DMS 273 treated with DMSO at 0.1 percent for 48 hours (cell line): ENCODE results near the gene HTR3B.

Experiments used
- DNase-seq: peaks from one replicate; lab custom pipeline; 2025; lab: John Stamatoyannopoulos, UW

The HTR3B gene

DNA sequence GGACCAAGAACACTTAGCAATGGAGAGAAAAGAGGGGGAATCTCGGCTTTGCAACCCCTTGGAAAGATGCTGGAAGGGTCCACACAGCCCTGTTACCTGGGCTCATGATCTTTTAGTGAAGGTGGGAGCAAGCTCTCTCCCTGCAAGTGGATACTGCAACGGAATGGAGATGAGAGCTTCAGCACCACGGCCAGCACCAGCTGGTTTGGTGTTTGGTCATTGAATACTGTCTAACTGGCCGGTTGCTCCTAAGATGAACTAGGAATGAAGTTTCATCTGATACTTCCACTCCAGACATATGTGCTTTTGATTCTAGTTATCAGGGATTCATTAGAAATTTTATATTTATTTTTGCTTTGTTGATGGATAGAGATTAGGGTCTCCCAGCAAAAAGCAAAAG, 86.6 kb downstream of the HTR3B start:
- DNase-seq, result no peak

DNA sequence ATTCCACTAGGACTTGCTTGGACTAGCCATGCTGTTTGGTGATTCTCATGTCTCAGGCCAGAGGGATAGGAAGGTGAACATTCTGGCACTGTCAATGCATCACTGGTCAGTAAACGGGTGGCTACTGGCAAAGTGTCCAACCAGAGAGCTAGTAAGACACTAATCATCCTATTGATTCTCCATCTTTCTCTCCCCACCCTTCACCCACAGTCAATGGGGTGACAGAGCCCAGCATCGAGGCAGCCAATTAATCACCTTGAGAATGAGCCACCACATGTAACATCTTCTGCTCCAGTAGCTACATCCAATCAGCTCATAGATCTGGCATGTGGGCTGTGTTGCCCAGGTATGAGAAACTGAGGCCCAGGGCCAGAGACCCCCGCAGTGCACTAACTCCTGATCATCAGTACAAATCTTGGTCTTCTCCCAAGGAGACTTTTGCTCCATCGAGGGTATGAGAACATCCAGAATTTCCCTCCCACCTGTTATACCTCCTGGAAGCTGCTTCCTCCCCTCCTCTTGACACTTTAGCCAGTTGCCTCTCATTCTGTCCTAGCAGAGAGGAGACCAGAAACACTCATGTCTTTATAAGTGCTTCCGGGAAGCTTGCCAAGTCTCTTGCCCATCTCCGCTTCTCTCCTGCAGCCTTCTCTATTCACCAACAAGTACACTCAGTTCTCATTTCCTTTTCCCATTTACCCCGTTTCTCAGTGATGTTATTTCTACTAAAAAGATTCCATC, 87.3 kb downstream of the HTR3B start:
- DNase-seq, result no peak

DNA sequence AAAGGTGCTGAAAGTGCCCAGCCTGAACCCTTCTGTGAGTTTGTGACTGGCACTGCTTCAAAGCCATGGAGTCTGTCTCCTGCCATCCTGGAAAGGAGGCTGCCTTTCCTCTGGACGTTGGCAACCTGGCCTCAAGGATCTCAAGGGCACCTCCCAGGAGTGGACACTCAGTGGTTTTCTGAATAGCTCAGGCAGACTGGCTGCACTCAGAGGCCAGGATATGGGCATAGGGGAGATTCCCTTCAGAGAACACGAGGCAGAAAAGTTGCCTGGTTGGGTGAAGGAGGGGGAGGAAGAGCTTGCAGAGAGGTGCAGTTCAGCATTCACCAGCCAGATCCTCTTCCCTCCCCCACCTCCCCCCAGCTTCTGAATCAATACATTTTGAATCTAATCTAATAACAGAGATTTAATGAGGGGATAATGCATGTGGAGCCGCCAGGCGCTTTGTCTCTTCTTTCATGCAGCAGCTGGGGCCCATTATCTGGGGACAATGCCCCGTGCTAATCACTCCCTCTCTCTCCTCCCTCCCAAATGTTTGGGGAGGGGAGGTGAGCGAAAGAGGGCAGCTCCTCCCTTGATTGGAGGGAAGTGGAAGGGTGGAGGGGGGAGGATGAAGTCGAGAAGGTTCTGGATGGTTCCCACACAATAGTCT, 88.0 kb downstream of the HTR3B start:
- DNase-seq, result no peak

DNA sequence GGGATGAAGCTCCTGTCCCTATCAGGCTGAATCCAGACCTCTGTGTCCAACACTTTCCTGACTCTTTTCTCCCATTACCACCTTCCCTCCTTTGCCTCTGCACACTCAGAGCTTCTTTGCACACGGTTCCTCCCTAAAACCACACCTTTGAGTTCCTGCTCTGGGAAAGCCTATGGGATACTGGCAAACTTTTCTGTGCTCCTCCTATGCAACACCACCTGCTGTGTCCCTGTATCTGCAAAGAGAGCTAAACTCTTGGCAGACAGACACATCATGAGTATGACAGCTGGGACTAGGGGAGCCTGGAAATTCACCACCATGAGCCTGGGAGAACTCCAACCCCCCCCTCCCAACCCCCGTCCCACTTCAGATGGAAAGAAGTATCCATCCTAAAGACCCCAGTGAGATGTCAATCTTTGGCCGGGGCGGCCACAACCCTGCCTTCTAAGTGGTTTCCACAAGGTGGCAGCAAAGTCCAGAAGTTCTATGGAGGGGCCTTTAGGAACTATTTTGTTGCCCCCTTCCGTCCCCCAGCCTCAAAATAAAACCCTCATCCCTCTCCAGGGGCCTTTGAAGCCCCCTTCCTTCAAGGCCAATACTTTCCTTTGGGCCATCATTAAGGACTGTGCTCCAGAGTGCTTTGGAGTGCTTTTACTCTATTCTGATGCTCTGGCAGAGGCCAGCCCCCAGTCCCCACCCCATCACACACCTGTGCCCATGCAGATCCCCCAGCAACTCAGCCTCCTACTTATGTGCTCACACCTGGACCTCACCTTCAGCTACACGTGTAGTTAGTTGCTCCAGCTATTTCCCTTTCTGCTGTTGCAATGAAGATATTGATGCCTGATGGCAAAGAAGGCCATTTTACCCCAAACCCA, 89.7 kb downstream of the HTR3B start:
- no peak for DNase-seq
